HUES6 (cell line): ENCODE data around the gene SERPINA5.
"Not testable (repeated sequence)": the region's sequence is repeated elsewhere in the genome, so short reads cannot be mapped to it uniquely, and the experiment has no call there.

Source experiments
- H3K27ac ChIP-seq: 2 replicates; pipeline ENCODE4 v1.7.0; 2013; ENCODE audit warnings: low read depth, mild to moderate bottlenecking, low read length, inconsistent platforms
- H3K27me3 ChIP-seq: 2 replicates; pipeline ENCODE4 v1.6.1; 2013; ENCODE audit warnings: low read length; ENCODE audit not compliant: control insufficient read depth, insufficient read depth
- H3K36me3 ChIP-seq: 2 replicates; pipeline ENCODE4 v1.6.1; 2013; ENCODE audit warnings: low read length; ENCODE audit not compliant: control insufficient read depth, insufficient read depth
- H3K4me1 ChIP-seq: 2 replicates; pipeline ENCODE4 v1.6.1; 2013; ENCODE audit warnings: low read length; ENCODE audit not compliant: control insufficient read depth, insufficient read depth
- H3K4me3 ChIP-seq: 2 replicates; pipeline ENCODE4 v1.5.1; 2013; ENCODE audit warnings: low read depth, low read length
- H3K9ac ChIP-seq: one replicate; pipeline ENCODE4 v1.6.1; 2013; ENCODE audit warnings: mild to moderate bottlenecking, low read length
- H3K9me3 ChIP-seq: 2 replicates; pipeline ENCODE4 v1.6.1; 2013; ENCODE audit warnings: low read depth, low read length; ENCODE audit not compliant: control insufficient read depth, insufficient read depth

Gene SERPINA5

DNA sequence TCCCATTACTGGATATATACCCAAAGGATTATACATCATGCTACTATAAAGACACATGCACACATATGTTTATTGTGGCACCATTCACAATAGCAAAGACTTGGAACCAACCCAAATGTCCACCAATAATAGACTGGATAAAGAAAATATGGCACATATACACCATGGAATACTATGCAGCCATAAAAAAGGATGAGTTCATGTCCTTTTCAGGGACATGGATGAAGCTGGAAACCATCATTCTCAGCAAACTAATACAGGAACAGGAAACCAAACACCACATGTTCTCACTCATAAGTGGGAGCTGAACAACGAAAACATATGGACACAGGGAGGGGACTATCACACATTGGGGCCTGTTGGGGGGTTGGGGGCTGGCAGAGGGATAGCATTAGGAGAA is 27.7 kb downstream of the SERPINA5 start:
- not testable (repeated sequence) for H3K36me3 ChIP-seq, H3K9ac ChIP-seq, H3K27ac ChIP-seq, H3K4me3 ChIP-seq, H3K9me3 ChIP-seq, H3K27me3 ChIP-seq, H3K4me1 ChIP-seq

DNA sequence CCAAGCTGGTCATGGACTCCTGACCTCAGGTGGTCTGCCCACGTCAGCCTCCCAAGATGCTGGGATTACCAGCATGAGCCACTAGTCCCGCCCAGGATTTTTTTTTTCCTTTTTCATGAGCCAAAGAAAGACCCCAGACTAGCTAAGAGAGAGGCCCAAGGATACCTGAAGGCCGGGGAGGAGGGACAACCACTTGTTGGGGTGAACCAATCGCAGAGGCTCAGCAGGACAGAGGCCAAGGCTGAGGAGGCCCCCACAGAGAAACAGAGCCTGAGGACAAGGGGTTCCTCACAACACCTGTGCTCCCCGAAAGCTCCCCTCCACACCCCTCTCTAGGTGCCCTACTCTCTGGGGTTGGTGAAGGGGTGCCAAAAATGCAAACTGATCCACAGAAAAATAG is 30.0 kb downstream of the SERPINA5 start:
- Histone ChIP-seq H3K36me3 (no peaks in the 10 kb centered on the region), H3K4me3 (no peak overlapping the region), H3K9me3 (no peaks in the 10 kb centered on the region), H3K4me1 (no peaks in the 10 kb centered on the region), H3K27ac (no peak overlapping the region), H3K27me3 (no peaks in the 10 kb centered on the region), H3K9ac (no peak overlapping the region)

DNA sequence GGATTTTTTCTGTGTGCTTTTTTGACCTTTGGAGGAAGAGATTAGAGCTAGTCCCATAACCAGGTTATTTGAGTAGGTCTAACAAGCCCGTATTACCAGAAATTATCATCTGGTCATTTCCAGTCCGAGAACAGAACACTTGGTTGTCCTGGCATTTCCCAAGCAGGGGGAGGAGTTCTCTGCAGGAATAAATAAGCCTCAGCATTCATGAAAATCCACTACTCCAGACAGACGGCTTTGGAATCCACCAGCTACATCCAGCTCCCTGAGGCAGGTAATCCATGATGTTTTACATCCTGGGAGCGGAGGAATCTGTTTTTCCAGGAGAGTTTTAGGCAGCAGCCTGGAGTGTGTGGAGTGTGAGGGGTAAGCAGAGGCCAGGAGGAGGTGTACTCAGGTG is 30.9 kb downstream of the SERPINA5 start, which contains the start of gene SERPINA3:
Gene SERPINA3 (plus strand): TSS at position 218 of the 400 bp plus-strand sequence. CDS start 2,051 bp downstream, outside the sequence.
- Histone ChIP-seq H3K9me3 (peaks cover 3% of the 10 kb centered on the region; the same call in 1 of the 2 replicates), H3K4me3 (no peak within 1 kb of the TSS), H3K4me1 (no peaks in the 10 kb centered on the region), H3K27ac (no peak within 1 kb of the TSS), H3K36me3 (no peaks in the 10 kb centered on the region), H3K9ac (no peak within 1 kb of the TSS), H3K27me3 (no peaks in the 10 kb centered on the region)

DNA sequence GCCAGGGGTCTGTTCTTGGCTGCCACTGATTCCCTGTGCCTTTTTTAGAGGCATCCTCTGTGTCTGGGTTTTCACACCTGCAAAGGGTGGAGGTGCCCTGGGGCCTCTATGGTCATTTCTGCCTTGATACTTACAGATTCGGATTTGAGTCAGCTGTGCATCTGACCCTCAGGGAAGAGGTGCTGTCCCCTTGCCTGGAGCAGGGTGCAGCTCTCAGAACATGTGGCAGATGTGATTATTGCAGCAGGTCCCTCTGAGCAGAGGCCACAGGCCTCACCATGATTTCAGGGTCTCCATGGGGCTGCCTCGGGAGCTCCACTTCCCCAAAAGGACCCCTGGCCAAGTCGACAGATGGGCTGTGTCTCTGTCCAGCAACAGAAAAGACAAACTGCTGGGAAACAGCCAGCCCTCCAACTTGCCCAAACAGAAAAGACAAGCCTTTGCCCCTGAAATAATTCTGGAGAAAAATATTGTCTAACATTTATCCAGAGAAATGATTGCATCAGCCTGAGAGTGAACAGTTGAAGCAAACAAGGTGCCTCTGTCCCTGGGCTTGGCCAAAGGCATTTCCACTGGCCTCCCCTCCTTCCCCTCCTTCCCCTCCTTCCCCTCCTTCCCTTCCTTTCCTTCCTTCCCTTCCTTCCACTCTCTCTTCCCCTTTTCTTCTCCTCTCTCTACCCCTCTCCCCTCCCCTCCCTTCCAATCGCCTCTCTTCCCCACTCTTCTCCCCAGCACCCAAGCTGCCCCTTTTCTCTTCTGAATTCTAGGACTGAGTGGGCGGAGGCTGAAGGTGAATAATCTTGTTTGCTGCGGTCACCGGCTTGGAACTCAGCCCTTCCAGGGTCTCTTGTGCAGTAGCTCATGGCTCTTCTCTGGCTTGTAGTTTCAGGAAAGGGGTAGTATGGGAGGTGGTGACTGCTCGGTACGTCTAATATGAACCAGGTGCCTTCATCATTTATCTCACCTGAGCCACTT is 31.6 kb downstream of the SERPINA5 start:
- Histone ChIP-seq H3K27ac (no peak overlapping the region), H3K27me3 (no peaks in the 10 kb centered on the region), H3K4me1 (no peaks in the 10 kb centered on the region), H3K36me3 (no peaks in the 10 kb centered on the region), H3K9ac (no peak overlapping the region), H3K9me3 (peaks cover 10% of the 10 kb centered on the region), H3K4me3 (no peak overlapping the region)

DNA sequence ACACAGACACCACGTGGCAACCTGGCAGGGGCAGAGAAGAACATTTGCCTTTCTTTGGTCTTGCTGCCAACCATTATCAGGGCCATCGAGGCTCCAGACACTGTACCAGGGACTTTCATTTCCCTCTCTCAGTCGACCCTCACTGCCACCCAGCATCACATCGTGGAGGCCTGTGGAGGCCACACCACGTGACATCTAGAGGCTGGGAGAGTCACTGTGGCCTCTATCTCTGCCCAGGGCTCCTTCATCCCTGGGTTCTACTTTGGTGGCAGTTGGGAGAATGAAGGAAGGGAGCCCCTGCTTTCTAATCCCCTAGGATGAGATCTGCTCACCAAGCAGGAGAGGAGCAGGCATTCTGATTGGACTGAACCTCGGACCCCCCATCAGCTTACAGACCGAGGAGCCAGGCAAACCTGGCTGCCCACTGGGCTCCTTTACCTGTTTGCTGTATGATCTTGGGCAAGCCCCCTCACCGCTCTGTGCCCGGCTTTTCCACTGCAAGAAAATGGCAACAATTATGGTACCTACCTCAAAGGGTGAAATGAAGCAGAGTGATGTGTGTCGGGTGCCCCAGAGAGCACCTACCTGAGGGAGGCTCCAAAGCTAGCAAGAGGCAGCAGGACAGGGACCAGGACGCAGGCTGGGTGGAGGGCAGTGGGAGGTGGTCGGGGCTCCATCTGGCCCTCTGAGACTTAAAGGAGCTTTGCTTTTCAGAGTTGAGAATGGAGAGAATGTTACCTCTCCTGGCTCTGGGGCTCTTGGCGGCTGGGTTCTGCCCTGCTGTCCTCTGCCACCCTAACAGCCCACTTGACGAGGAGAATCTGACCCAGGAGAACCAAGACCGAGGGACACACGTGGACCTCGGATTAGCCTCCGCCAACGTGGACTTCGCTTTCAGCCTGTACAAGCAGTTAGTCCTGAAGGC is 32.8 kb downstream of the SERPINA5 start:
- Histone ChIP-seq H3K4me1 (no peaks in the 10 kb centered on the region), H3K9ac (no peak overlapping the region)

DNA sequence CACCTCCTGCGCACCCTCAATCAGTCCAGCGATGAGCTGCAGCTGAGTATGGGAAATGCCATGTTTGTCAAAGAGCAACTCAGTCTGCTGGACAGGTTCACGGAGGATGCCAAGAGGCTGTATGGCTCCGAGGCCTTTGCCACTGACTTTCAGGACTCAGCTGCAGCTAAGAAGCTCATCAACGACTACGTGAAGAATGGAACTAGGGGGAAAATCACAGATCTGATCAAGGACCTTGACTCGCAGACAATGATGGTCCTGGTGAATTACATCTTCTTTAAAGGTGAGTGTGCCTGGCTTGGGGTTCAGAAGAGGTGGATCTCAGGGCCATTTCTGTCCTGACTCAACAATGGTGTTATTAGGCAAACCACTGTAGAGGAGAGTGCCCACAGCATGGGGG is 33.6 kb downstream of the SERPINA5 start:
- Histone ChIP-seq H3K36me3 (no peaks in the 10 kb centered on the region), H3K9me3 (peaks cover 29% of the 10 kb centered on the region), H3K27me3 (no peaks in the 10 kb centered on the region), H3K9ac (no peak overlapping the region), H3K27ac (no peak overlapping the region), H3K4me3 (no peak overlapping the region), H3K4me1 (no peaks in the 10 kb centered on the region)

More for the DNA sequence above, 32.8 kb downstream of the SERPINA5 start:
- Histone ChIP-seq H3K4me3 (no peak overlapping the region), H3K27me3 (no peaks in the 10 kb centered on the region), H3K27ac (no peak overlapping the region), H3K9me3 (peaks cover 21% of the 10 kb centered on the region), H3K36me3 (no peaks in the 10 kb centered on the region)

DNA sequence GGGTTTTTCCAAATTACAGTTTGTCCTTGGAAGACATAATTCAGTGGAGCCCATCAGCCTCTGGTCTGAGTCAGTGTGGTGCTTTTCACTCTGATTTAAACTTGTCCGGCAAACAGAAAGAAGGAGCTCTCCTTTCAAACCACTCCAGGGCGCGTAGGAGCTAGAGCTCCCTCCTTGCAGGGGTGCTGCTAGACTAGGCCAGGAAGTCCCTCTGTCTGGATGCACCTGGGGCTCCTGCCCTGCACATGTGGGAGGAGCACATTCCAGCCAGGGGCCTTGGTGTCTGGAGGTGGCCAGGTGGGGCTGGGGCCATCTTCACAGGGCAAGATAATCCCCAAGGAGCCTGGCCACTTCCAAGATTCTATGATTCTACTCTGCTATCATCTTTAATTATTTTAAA is 34.0 kb downstream of the SERPINA5 start:
- H3K36me3 ChIP-seq, result no peaks in the 10 kb centered on the region
- H3K4me3 ChIP-seq, result no peak overlapping the region
- no peaks in the 10 kb centered on the region for H3K4me1 ChIP-seq
- H3K9me3 ChIP-seq, result peaks cover 32% of the 10 kb centered on the region
- H3K27me3 ChIP-seq, result no peaks in the 10 kb centered on the region
- no peak overlapping the region for H3K9ac ChIP-seq
- no peak overlapping the region for H3K27ac ChIP-seq

DNA sequence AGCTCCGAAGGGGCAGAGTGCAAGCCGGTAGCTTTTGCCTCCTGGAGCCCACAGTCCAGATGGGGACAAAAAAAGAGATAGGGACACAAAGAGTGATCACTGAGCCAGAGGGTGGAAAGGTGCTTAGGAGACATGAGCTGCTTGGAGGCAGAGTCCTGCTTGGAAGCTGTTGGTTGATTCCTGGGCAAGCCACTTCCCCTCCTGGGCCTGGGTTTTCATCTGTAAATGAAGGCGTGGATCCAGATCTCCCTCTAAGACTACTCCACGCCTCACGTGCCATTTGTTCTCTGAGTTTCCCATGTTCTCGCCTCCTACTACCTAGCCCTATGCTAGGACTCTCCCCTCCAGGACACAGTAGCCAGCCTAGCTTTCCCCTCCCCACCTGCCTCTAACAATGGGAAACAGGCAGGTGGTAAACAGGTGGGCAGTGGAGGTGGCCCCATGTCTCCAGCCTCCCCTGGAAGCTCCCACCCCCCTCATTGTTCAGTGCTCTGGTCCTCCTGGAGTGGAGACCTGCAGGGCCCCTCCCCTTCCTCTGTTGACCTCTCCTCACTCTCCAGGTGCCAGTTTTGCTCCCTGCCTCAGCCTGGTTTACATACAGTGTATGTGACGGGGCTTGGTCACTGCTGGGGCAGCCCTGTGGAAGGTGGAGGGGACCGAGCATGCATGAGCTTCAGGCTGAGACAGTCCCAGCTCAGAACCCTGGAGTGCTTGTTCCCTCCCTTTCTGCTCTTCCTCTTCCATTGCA is 34.8 kb downstream of the SERPINA5 start:
- no peaks in the 10 kb centered on the region for H3K36me3 ChIP-seq
- no peak overlapping the region for H3K4me3 ChIP-seq
- H3K27ac ChIP-seq, result no peak overlapping the region
- H3K9me3 ChIP-seq, result peaks cover 32% of the 10 kb centered on the region
- no peaks in the 10 kb centered on the region for H3K27me3 ChIP-seq
- H3K4me1 ChIP-seq, result no peaks in the 10 kb centered on the region
- no peak overlapping the region for H3K9ac ChIP-seq

DNA sequence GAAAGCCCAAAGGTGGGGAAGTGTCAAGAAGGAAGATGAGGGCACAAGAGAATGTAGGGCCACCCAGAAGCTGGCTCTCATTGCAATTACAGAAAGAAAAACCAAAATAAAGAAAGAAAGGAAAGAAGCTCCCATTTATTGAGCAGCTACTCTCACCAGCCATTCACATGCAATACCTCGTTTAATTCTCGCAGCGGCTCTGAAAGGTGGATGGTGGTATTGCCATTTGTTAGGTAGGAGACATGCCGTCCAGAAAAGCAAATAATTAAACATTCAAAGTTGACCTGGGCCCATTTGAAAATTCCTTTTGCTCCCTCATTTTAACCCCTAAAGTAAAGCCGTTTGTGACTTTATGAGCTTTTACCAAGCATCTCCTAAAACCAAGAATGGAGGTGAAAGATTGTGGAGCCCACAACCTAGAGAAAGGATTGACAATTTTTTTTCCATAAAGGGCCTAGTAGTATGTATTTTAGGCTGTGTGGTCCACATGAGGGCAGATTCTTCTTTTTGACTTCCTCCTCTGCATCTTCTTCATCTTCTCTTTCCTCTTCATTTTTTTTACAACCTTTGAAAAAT is 36.2 kb downstream of the SERPINA5 start:
- Histone ChIP-seq H3K4me3 (no peak overlapping the region), H3K4me1 (no peaks in the 10 kb centered on the region), H3K27me3 (no peaks in the 10 kb centered on the region), H3K36me3 (no peaks in the 10 kb centered on the region), H3K9ac (no peak overlapping the region), H3K27ac (no peak overlapping the region), H3K9me3 (peaks cover 32% of the 10 kb centered on the region)
